RWPE1 (cell line): Measurements from ENCODE around the gene DHX35.

ENCODE experiments used
- CTCF ChIA-PET: fragments of 350-600 bp; sonication (Branson Sonifier 250); formaldehyde crosslinking; extraction: SDS; loops from one replicate; lab custom pipeline; 2021; lab: Yijun Ruan, JAX
- POLR2A ChIA-PET: fragments of 400-600 bp; formaldehyde crosslinking; extraction: SDS; loops from one replicate; lab custom pipeline; 2020; ENCODE audit warnings: antibody characterized with exemption; ENCODE audit not compliant: low non-redundant PET; lab: Yijun Ruan, JAX
- DNase-seq: peaks from one replicate; pipeline ENCODE4 v3.0.0; 2012; ENCODE audit warnings: low spot score
- H3K27ac ChIP-seq: fragments of 450-650 bp; 2 replicates; pipeline ENCODE4 v1.5.1; 2017
- CTCF ChIP-seq: fragments of 450-650 bp; conservative IDR thresholded peaks from 2 replicates; pipeline ENCODE4 v1.5.1; 2017; ENCODE audit warnings: low read depth, mild to moderate bottlenecking

DHX35 gene

DNA sequence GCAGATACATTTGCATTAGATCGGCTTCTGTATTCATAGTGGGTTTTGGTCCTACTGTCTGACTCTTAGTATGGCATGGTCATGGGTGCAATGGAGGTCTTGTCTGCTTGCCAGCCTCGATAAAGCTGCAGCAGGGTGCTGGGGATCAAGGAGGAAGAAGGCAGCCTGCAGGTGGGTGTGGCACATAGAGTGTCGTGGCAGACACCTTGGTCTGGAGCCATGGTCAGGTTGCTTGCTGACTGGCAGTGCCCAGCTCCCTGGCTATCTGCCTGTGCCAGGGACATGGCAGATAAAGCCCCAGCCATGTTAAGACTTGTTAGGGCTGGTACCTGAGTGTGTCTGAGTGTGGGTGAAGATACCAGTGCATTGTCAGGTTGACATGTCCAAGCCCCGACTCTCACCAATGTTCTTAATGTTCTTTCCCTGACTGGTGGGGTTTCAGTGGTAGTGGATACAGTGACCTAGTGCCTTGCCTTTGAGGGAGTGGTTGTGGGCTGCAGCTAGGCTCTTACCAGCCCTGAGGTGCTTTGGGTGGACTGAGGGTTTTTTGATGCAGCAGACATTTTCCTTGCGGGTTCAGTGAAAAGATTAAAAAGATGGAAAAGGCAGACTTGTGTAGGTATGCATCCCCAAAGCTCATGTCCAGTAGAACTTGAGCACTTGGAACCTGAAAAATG, 34.1 kb upstream of the DHX35 start:
- ChIA-PET CTCF (interaction anchor here (0.6 to 1.2 kb wide), 2 partner anchors 11 to 122 kb away, joined by 3 to 5 read pairs; no protein-coding TSS in a partner anchor), POLR2A (interaction anchor here (0.9 kb wide), 1 partner anchor 142 kb away, joined by 3 read pairs; no protein-coding TSS in a partner anchor)
- TF ChIP-seq CTCF = no peak
- DNase-seq = peak; percentile 50
- peak overlapping the region; percentile 75 for H3K27ac ChIP-seq

GRCh38 chr20:38930242-38930569, 31.9 kb upstream of the DHX35 start:
- peak overlapping the region; percentile 16; the same call in 1 of the 2 replicates for H3K27ac ChIP-seq
- CTCF ChIA-PET = interaction anchor here (0.7 to 0.9 kb wide), 7 partner anchors 10 to 331 kb away, joined by 3 to 4 read pairs (median 3); no protein-coding TSS in a partner anchor
- no peak for TF ChIP-seq CTCF
- POLR2A ChIA-PET = interaction anchor here (0.6 kb wide), 1 partner anchor 43 kb away, joined by 3 read pairs; no protein-coding TSS in a partner anchor
- no peak for DNase-seq

DNA sequence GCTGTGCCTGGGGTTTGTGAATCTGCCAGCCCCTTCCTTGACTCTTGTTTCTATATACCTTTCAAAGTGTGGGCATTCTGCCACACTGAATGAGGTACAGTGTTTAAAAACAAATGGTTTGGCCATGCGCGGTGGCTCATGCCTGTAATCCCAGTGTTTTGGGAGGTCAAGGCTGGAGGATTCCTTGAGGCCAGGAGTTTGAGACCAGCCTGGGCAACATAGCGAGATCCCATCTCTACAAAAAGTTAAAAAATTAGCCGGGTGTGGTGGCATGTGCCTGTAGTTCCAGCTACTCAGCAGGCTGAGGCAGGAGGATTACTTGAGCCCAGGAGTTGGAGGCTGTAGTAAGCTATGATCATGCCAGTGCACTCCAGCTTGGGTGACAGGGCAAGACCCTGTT, 30.2 kb upstream of the DHX35 start:
- DNase-seq = no peak
- CTCF ChIA-PET = interaction anchor here (1.0 kb wide), 1 partner anchor 72 kb away, joined by 3 read pairs; no protein-coding TSS in a partner anchor
- POLR2A ChIA-PET = no interaction called here
- peak overlapping the region; percentile 29 for H3K27ac ChIP-seq
- TF ChIP-seq CTCF = no peak

- ChIA-PET CTCF (interaction anchor here (0.7 to 1.0 kb wide), 2 partner anchors 71 to 1371 kb away, joined by 3 read pairs; no protein-coding TSS in a partner anchor), POLR2A (no interaction called here)
- peak overlapping the region; percentile 29 for H3K27ac ChIP-seq
- DNase-seq = peak; percentile 42
- TF ChIP-seq CTCF = no peak
Observed at GRCh38 chr20:38932457-38933120, 29.6 kb upstream of the DHX35 start.

GRCh38 chr20:38934530-38934929, 27.6 kb upstream of the DHX35 start:
- CTCF ChIA-PET = no interaction called here
- POLR2A ChIA-PET = no interaction called here

More at GRCh38 chr20:38934530-38934929, 27.6 kb upstream of the DHX35 start:
- DNase-seq = no peak
- TF ChIP-seq CTCF = no peak
- no peak overlapping the region for H3K27ac ChIP-seq
